ENCODE data around the gene TNC. TPM values are rescaled to one million over a fixed set of nuclear protein-coding genes. Genes with fewer than 3 reads are reported as not detected.

TNC gene
- total and polyA plus RNA-seq, 2 of the 4 experiments (the other 2 are of a cell fraction), result 192 to 253 TPM

- Histone ChIP-seq H3K23ac (ENCODE audit: low read depth, low read length) (peak overlapping the region; percentile 80), H4K20me1 (ENCODE audit: insufficient read depth, low read length) (no peaks in the 10 kb centered on the region), H3K18ac (ENCODE audit: low read depth, low read length) (peak overlapping the region; percentile 62), H3K27me3 (ENCODE audit: control insufficient read depth, insufficient read depth, low read length) (no peaks in the 10 kb centered on the region), H2BK5ac (ENCODE audit: low read depth, low read length, poor library complexity, severe bottlenecking) (peak overlapping the region; percentile 93), H2BK15ac (ENCODE audit: low read depth, low read length) (peak overlapping the region; percentile 23), H3K79me1 (ENCODE audit: low read depth in 1 of 2, low read length in 2 of 2) (no peaks in the 10 kb centered on the region), H3K36me3 (ENCODE audit: control insufficient read depth, insufficient read depth, low read length) (no peaks in the 10 kb centered on the region), H2BK120ac (ENCODE audit: low read depth, low read length) (peak overlapping the region; percentile 91), H3K56ac (ENCODE audit: extremely low read depth, insufficient read depth, low read length) (peak overlapping the region; percentile 30), H4K5ac (ENCODE audit: low read depth, low read length) (no peak overlapping the region), H2AK5ac (ENCODE audit: low read depth, low read length) (peak overlapping the region; percentile 33; the same call in 1 of the 2 replicates), H3K9ac (ENCODE audit: low read depth, low read length) (no peak overlapping the region; the same call in 1 of the 2 replicates), H3K4me2 (ENCODE audit: low read depth, low read length) (peak overlapping the region; percentile 67; the same call in 1 of the 2 replicates), H2BK20ac (ENCODE audit: low read depth, low read length) (peak overlapping the region; percentile 83), H3K9me1 (ENCODE audit: insufficient read depth, low read length) (peaks cover 20% of the 10 kb centered on the region), H3K27ac (ENCODE audit: insufficient read depth, low read length) (peak overlapping the region; percentile 46), H4K8ac (ENCODE audit: low read depth in 2 of 2, low read length in 2 of 2) (peak overlapping the region; percentile 56 to 90; a peak in 3 of 4 replicates), H2AK9ac (replicated peaks; ENCODE audit: low read depth, low read length, poor library complexity) (no peak overlapping the region), H3K4ac (ENCODE audit: low read depth, low read length) (peak overlapping the region; percentile 65), H3K4me1 (ENCODE audit: control insufficient read depth, insufficient read depth, low read length) (peaks cover 9% of the 10 kb centered on the region), H2AFZ (replicated peaks; ENCODE audit: low read length, poor library complexity) (no peak overlapping the region), H3K9me3 (ENCODE audit: control insufficient read depth, insufficient read depth, low read length) (no peaks in the 10 kb centered on the region), H3K14ac (replicated peaks; ENCODE audit: low read depth, low read length) (peak overlapping the region; percentile 71), H3K4me3 (ENCODE audit: insufficient read depth, low read depth, low read length) (no peak overlapping the region), H4K91ac (ENCODE audit: insufficient read depth, low read depth, low read length) (peak overlapping the region; percentile 74)
- peak; percentile 88 for DNase-seq
- peak; percentile 85 for ATAC-seq (ENCODE audit: low read depth)
- intact Hi-C loops (cut with micrococcal nuclease) (loop anchor here (1.0 kb wide), 1 partner anchor 41 kb away; no protein-coding TSS in a partner anchor), in situ Hi-C loops (cut with MboI; ENCODE audit: low sequenced_read_pairs) (no loop called here), dilution Hi-C loops (cut with HindIII; ENCODE audit: low sequenced_read_pairs, unreplicated experiment) (no loop called here)
- WGBS, 2 experiments (ENCODE audit: extremely low coverage in 2 of 2, insufficient read length in 1 of 2), result no CpG with 5 or more reads among the region's 2 CpGs
- no TSS peak for BruUV-seq (replicated peaks)
- POLR2A ChIA-PET (ENCODE audit: unreplicated experiment), result no interaction called here
- CTCF ChIA-PET, result interaction anchor here (0.6 kb wide), 1 partner anchor 133 kb away, joined by 3 read pairs; no protein-coding TSS in a partner anchor
- TF ChIP-seq FOS (IDR thresholded peaks at IDR 0.05; ENCODE audit: low read depth, low read length), result peak; percentile 88
- no peak for TF ChIP-seq POLR2A (IDR thresholded peaks at IDR 0.05; ENCODE audit: low read depth, low read length)
- TF ChIP-seq RCOR1 (IDR thresholded peaks at IDR 0.05; ENCODE audit: insufficient replicate concordance, low read length), result peak; percentile 23
These were observed 39.3 kb upstream of the TNC start for GRCh38 chr9:115157245-115157674.

Measured in IMR-90 (cell line).